ELF-1 (cell line): Measurements from ENCODE around the gene GLS.
"Not testable (repeated sequence)": the region's sequence is repeated elsewhere in the genome, so short reads cannot be mapped to it uniquely, and the experiment has no call there.

Experiments
- DNase-seq: peaks from one replicate; pipeline ENCODE4 v3.0.0-alpha.2; 2016; ENCODE audit warnings: low read depth, low spot score

Gene GLS

GRCh38 chr2:190880378-190881083 is at the start of gene GLS:
TSS of gene GLS (plus strand) at chr2:190880821. CDS start at chr2:190881085, 264 bp downstream.
- DNase-seq = peak; percentile 98

DNA sequence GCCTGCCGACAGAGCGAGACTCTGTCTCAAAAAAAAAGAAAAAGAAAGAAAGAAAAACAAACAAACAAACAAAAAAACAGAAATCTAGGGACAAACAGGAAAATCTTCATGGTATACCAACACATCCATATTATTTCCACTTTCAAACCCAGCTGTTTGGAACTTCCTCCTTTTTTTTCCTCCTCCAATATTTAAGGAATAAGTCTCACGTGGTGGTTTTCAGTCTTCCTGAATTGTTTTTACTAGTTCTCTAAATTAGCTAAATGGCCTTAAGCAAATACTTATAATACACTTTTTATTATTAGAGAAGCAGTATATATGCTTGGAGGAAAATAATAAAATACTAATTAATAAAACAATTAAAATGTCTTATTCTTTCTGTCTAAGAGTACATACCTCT is 48.7 kb upstream of the GLS start:
- DNase-seq = no peak

DNA sequence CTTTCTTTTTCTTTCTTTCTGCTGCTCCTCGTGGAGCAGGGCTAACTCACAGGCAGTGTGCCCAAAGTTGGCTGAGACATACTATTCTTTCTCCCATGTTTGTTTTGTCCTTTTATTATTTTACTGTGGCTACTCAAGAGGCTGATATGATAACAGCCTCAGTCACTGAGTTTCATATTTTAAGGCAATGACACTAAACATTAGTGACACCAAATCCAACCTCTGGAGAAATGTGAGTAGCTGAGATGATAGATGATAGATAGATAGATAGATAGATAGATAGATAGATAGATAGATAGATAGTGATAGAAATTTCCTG is 45.8 kb upstream of the GLS start:
- DNase-seq = no peak

- no peak for DNase-seq
Observed at GRCh38 chr2:190835303-190835930, 45.2 kb upstream of the GLS start.

DNA sequence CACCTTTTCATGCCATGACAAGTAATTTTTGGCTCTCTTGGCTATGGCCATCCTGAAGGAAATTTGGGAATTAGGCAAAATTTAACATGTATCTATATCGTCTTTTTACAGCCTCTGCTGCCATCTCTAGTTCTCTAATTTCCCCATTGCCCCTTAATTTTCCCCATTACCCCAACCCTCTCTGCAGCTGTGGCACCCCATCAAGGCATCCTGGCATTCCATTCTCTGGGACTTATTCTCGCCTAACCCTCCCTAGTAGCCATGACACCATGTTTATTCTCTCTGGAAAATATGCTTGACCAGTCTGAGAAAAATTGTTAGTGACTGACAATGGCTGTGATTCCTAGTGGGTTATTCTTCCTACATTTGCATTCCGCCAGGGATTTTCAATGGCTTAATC is 43.9 kb upstream of the GLS start:
- DNase-seq = no peak

GRCh38 chr2:190837420-190837819 is 43.2 kb upstream of the GLS start:
- DNase-seq = no peak

DNA sequence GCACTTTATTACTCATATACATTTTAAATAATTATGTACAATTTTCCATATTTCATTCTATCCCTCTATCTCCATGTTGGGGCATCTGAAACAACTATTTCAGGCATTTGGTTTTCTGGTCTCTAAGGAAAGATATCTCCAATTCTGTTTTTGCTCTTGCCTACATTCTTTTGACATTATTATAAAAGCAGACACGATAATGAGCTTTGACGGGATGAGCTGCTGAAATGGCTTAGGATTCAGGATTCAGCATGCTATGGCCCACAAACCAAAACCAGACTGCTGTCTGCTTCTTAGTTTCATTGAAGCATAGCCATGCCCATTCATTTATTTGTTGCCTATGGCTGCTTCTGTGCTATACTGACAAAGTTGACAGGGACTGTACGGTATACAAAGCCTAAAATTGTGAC is 42.7 kb upstream of the GLS start:
- no peak for DNase-seq

DNA sequence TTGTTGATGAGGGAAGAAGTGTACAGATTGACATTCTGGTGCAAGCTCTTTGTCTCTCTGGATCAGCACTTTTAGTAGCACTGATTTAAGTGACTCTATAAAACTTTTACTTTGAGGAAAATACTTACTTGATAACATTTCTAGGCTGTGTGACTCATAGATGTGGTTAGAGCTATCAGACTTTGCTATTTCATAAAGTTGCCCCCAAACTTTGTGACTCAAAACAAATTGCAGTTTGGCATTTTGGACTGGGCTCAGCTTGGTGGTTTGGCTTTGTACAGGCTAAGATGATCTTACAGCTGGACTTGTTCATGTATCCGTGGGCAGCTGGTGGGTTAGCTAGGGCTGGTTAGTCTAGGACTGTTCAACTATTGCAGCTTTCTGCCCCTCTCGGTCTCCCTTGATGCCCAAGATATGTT is 42.1 kb upstream of the GLS start:
- no peak for DNase-seq

- no peak for DNase-seq
Observed at GRCh38 chr2:190840569-190841172, 40.0 kb upstream of the GLS start.

- DNase-seq = no peak
Observed at GRCh38 chr2:190841707-190842505, 38.7 kb upstream of the GLS start.

DNA sequence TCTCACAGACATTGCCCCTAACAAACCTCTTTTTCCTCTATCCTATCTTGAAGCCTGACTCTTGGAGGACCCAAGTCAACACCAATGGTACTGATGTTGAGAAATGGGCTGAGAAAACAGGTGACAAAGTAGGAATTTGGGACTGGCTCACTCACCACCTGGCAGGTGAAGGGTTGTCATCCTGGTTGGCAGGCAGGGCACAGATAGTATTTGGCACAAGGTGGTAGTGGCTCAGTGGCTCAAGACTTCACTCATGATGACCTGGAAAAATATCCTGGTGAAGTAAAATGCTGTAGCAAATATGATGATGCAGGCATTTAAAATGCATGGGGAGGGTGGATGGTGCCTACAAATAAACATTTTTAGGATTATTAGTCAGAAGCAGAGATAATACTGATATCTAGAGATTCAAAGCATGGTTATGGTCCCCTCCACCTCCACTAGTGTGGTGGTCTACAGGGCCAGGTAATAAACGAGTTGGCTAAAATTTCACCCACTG is 38.0 kb upstream of the GLS start:
- DNase-seq = no peak

GRCh38 chr2:190843890-190844699 is 36.5 kb upstream of the GLS start:
- no peak for DNase-seq

- DNase-seq = no peak
Observed at GRCh38 chr2:190844700-190845401, 35.8 kb upstream of the GLS start.

GRCh38 chr2:190846746-190847145 is 33.9 kb upstream of the GLS start:
- DNase-seq = no peak

DNA sequence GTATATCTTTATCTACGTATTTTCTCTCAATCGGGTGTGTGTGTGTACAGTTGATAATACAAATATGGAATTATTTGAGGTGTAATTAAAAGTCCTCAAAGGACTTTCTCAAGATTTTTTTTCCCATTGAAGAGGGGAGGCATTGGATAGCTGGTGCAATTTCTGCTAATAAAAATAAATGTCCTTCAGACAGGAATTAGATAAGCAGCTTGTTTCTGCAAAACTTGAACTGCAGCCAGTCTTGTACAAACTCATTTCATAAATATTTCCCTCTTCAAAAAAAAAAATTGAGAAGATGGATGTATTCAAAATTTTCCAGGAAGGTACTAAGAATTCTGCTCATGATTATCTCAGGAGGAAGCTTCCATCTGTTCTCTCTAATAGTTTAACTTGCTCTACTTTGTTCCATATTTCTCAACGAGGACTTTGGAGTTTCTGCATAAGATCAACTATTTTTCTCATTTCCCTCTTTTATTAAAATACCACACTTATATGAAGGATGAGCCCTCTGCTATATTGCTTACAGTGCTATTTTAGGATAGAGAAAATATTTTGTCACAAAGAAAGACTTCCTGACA is 33.0 kb upstream of the GLS start:
- DNase-seq = no peak

- no peak for DNase-seq
Observed at GRCh38 chr2:190849774-190850173, 30.8 kb upstream of the GLS start.

- DNase-seq = not testable (repeated sequence)
Observed at GRCh38 chr2:190853022-190853421, 27.6 kb upstream of the GLS start.

GRCh38 chr2:190853531-190854383 is 26.9 kb upstream of the GLS start:
- no peak for DNase-seq

GRCh38 chr2:190854726-190855125 is 25.9 kb upstream of the GLS start:
- no peak for DNase-seq
